Measurements from ENCODE around the gene TIMP1. TPM values are rescaled to one million over a fixed set of nuclear protein-coding genes. Genes with fewer than 3 reads are reported as not detected.

The TIMP1 gene
- total and polyA plus RNA-seq, 2 experiments from 2014 or later = 54.4 to 247 TPM

- DNase-seq (ENCODE audit: low read depth in 1 of 2, low spot score in 1 of 2) = no peak
- H3K36me3 ChIP-seq = no peaks in the 10 kb centered on the region
- no peaks in the 10 kb centered on the region for H3K9me3 ChIP-seq (ENCODE audit: low read depth)
- peak overlapping the region; percentile 23 for H3K27ac ChIP-seq
- H3K27me3 ChIP-seq = no peaks in the 10 kb centered on the region
- H3K4me3 ChIP-seq = no peak overlapping the region
- no peak for TF ChIP-seq CTCF (IDR thresholded peaks at IDR 0.05; ENCODE audit: low read depth, low read length)
- no peaks in the 10 kb centered on the region for H3K4me1 ChIP-seq (ENCODE audit: low read depth)
Measured at GRCh38 chrX:47633689-47634590, 51.7 kb downstream of the TIMP1 start.

GRCh38 chrX:47634871-47635575 is 52.8 kb downstream of the TIMP1 start:
- no peak overlapping the region for H3K4me3 ChIP-seq
- peaks cover 5% of the 10 kb centered on the region for H3K36me3 ChIP-seq
- H3K4me1 ChIP-seq (ENCODE audit: low read depth) = no peaks in the 10 kb centered on the region
- no peaks in the 10 kb centered on the region for H3K9me3 ChIP-seq (ENCODE audit: low read depth)
- H3K27me3 ChIP-seq = no peaks in the 10 kb centered on the region
- DNase-seq (ENCODE audit: low read depth in 1 of 2, low spot score in 1 of 2) = no peak
- no peak for TF ChIP-seq CTCF (IDR thresholded peaks at IDR 0.05; ENCODE audit: low read depth, low read length)
- H3K27ac ChIP-seq = no peak overlapping the region

Other genes with a start within 250 kb of the TIMP1 start
- 0.12 and 0.49 TPM in 2 replicates for gene ZNF157, start 211.9 kb upstream of the TIMP1 start, total RNA-seq
- 1.00 TPM in 1 of 2 replicates, not detected in the other for gene ZNF157, start 211.9 kb upstream of the TIMP1 start, polyA plus RNA-seq
- gene ZNF41, start 99.2 kb upstream of the TIMP1 start, total RNA-seq = 5.4 and 5.6 TPM in 2 replicates
- gene ZNF41, start 99.2 kb upstream of the TIMP1 start, polyA plus RNA-seq = 4.4 and 4.5 TPM in 2 replicates
- 44.1 and 45.5 TPM in 2 replicates for gene ARAF, start 21.2 kb upstream of the TIMP1 start, total RNA-seq
- 72.9 and 87.3 TPM in 2 replicates for gene ARAF, start 21.2 kb upstream of the TIMP1 start, polyA plus RNA-seq
- gene SYN1, start 37.4 kb downstream of the TIMP1 start, total RNA-seq = 1.8 and 2.0 TPM in 2 replicates
- 10.8 and 12.6 TPM in 2 replicates for gene SYN1, start 37.4 kb downstream of the TIMP1 start, polyA plus RNA-seq
- 0.07 and 0.09 TPM in 2 replicates for gene CFP, start 47.5 kb downstream of the TIMP1 start, total RNA-seq
- gene CFP, start 47.5 kb downstream of the TIMP1 start, polyA plus RNA-seq = 0.13 TPM in 1 of 2 replicates, not detected in the other
- 36.6 and 39.4 TPM in 2 replicates for gene ELK1, start 68.1 kb downstream of the TIMP1 start, total RNA-seq
- 20.6 and 32.3 TPM in 2 replicates for gene ELK1, start 68.1 kb downstream of the TIMP1 start, polyA plus RNA-seq
- 84.0 and 86.9 TPM in 2 replicates for gene UXT, start 76.7 kb downstream of the TIMP1 start, total RNA-seq
- 128 and 151 TPM in 2 replicates for gene UXT, start 76.7 kb downstream of the TIMP1 start, polyA plus RNA-seq